ENCODE data around the gene C1orf105.
"Not testable (repeated sequence)": the region's sequence is repeated elsewhere in the genome, so short reads cannot be mapped to it uniquely, and the experiment has no call there.

C1orf105 gene

DNA sequence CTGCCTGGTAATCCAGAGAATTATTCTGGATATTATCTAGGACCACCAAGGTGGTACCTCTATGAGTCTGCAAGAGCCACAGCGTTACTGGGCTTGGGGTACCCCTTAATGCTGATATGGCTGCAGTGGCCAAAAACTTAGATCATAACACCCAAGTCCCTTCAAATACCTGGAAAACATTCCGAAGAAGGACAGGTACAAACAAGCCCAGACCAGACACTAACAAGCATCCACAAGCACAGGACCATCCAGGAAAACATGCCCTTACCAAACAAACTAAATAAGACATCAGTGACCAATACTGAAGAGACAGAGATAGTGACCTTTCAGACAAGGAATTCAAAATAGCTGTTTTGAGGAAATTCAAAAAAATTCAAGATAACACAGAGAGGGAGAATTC, 2.9 kb downstream of the C1orf105 start:
- no peak overlapping the region for H3K4me3 ChIP-seq (ENCODE audit: low read depth, low read length)

DNA sequence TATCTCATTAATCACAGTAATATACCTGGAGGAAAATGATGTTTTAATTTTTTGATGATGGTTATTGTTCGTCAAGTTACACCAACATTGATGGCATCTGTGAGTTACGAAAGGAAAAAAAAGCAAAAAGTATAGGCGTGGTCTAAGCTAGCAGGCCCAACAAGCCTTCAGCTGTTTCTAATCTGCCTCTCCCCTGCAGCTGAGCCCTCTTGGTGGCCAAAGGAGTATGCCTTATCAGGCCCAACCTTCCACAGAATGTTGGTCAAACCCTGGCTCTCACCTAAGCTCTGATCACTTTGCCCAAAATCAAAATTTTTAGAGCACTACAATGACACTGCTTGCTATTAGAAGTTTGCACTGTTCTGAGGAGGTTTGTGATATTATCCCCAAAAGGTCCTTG, 4.9 kb downstream of the C1orf105 start:
- no peak overlapping the region for H3K4me3 ChIP-seq (ENCODE audit: low read depth, low read length)

DNA sequence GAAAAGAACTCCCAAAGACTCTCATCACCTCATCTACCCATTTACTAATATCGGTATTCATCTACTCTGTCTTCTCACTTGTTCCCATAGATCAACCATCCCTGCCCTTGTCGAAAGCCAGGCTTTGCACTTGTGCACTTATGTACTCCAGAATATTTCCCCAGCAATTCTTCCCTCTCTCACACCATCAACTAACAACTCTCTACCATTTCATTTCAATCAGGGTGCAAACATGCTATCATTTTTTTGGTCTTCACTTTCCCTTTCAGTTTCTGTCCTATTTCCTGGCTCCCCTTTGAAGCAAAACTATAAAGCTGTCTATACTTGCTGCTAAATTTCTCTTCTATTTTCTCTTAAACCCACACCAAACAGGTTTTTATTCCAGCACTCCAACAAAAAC, 6.7 kb downstream of the C1orf105 start:
- no peak overlapping the region for H3K4me3 ChIP-seq (ENCODE audit: low read depth, low read length)

DNA sequence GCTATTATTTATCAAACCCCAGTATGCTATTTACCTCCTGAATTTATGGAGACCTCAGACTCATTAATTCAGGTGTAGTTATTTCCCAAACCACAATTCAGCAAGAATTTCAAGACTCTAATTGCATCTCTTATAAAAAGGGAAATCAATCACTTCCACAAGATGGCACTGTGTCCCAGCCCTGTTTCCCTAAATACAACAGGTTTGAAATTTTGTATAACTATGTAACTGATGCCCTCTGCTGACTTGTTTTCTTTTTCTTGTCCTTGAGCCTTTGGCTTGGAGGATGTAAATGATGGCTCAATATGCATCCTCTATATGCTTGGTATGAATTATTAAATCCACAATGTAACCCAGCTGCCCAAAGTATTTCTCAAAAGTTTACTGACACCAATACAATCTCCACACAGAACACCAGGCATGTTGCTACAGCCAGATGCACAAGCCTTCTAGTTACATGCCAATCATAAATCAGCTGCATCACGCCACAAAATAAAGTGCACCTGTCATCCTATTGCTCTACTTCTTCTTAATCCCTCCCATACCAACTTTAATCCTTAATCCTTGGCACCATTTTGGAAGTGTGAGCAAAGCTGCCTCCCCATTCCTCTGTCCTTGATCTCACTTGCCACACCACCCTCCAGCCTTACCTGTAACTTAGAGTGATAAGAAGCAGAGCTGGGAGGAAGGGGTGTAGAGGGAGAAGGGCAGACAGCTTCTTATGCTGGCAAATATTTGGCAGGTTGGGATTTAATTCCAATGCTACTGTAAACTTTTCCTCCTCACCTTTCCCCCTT, 9.0 kb downstream of the C1orf105 start:
- no peak overlapping the region for H3K4me3 ChIP-seq (ENCODE audit: low read depth, low read length)

DNA sequence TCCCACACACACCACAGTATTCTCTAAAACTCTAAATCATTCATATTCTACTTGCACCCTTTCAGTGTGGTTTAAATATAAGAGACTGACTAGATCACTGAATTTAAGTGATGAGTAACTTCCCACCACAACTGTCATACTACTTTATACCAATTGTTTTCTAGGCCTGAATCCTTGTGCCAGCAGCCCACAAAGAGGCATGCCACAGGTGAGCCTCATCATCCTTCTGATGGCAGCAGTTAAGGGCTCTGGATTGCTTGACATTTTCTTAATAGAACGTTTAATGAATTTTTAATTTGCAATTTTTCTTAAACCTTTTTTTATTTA, 9.6 kb downstream of the C1orf105 start:
- no peak overlapping the region for H3K4me3 ChIP-seq (ENCODE audit: low read depth, low read length)

DNA sequence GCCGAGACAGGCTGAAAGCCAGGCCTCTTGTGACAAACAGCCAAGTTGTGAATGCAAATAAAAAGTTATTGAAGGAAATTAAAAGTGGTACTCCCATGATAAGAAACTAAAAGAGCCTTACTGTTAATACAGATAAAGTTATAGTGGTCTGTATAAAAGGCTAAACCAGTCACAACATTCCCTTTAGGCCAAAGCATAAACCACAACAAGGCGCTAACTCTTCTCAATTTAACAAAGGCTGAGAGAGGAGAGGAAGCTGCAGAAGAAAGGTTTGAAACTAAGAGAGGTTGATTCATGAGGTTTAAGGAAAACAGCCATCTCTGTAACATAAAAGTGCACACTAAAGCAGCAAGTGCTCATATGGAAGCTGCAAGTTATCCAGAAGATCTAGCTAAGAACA, 10.7 kb downstream of the C1orf105 start:
- no peak overlapping the region for H3K4me3 ChIP-seq (ENCODE audit: low read depth, low read length)

DNA sequence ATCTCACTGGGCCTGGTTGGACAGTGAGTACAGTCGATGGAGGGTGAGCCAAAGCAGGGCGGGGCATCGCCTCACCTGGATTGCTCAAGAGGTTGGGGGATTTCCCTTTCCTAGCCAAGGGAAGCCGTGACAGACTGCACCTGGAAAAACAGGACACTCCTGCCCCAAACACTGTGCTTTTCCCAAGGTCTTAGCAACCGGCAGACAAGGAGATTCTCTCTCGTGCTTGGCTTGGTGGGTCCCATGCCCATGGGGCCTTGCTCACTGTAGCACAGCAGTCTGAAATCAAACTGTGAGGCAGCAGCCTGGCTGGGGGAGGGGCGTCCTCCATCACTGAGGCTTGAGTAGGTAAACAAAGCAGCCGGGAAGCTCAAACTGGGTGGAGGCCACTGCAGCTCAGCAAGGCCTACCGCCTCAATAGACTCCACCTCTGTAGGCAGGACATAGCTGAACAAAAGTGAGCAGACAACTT, 11.3 kb downstream of the C1orf105 start:
- H3K4me3 ChIP-seq (ENCODE audit: low read depth, low read length) = no peak overlapping the region

DNA sequence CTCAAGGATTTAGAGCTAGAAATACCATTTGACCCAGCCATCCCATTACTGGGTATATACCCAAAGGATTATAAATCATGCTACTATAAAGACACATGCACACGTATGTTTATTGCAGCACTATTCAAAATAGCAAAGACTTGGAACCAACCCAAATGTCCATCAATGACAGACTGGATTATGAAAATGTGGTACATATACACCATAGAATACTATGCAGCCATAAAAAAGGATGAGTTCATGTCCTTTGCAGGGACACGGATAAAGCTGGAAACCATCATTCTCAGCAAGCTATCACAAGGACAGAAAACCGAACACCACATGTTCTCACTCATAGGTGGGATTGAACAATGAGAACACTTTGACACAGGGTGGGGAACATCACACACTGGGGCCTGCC, 16.7 kb downstream of the C1orf105 start:
- H3K4me3 ChIP-seq (ENCODE audit: low read depth, low read length) = not testable (repeated sequence)

DNA sequence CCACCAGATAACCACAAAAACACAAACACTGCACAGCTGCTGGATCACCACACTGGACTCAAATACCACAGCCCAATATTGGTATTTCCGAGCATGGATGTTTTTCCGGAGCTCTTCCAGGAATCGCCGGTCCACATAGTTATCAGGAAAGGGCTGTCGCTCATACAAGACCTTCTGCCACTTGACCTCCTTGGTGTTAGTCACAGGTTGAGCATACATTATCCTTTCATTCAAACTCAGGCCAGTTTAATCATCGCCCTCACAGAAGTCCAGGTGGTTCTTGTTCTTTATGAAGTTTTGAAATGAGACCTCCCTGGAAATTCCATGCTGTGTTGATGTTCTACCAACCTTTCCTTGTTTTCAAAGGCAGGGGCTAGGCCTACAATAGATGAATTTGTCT, 21.9 kb downstream of the C1orf105 start:
- no peak overlapping the region for H3K4me3 ChIP-seq (ENCODE audit: low read depth, low read length)

DNA sequence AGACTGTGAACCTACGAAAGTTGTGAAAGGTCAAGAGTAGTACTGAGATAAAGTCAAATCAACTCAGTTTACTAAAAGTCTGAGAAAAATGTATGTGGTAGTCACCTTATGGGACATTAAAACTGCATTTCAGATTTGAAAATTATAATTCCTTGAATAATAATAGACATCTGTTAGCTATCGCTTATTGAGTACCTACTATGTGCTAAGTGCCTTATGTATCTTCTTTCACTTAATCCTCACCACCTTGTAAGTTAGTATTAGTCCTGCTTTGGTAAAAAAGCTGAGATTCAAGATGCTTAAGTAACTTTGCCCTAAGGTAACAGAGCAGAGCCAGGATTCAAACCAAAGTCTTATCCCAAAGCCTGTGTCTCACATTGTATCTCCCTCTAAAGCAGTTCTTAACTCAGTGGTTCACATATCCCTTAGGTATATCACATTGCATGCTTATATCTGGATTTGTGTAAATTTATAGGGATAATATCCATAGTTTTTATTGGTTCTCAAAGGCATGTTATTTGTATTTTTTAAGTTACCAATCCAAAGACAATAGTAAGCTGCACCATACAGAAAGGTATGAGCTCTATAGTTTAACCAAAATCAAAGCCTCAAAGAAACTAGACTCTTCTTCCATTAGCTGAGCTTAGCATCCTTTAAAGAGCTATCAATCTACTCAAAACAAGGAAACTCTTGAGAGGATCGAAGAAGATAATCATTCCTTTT, 22.5 kb downstream of the C1orf105 start:
- peak overlapping the region; percentile 78 for H3K4me3 ChIP-seq (ENCODE audit: low read depth, low read length)

DNA sequence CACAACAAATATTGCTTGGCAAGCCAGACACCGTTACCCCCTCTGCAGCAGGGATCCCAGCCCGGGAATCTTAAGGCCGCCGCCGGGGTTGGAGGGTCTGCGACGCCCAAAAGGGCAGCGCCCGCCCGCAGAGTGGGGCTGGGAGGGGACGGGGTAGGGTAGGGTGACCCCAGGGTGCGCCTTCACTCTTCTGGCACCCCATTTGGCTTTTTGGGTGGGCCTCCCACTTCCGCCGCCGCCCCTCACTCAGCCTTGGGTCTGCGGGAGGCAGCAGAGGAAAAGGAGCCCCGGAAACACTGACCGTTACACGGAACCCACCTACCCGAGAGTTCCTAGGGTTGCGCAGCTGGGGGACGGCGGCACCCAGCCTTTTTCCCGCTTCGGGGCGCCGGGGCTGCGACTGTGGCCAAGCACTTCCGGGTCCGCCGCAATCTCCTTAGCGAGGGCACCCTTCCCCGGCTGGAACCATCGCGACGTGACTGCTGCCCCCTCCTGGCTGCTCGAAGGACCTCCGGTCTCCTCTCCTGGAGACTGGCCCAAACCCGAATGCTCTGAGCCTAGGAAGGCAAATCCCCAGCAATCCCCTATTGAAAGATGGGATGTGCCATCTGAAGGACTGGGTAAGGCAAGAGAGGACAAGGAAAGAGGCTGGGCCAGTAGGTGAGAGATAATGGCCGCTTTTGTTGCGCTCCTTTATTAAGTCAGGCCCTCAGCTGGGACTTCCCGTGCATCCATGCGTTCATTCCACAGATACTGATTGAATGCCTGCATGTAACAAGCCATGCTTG, 23.4 kb downstream of the C1orf105 start, which contains the start of gene PIGC:
Gene PIGC (minus strand): TSS at position 404 of the 788 bp plus-strand sequence. CDS start 1,447 bp downstream, outside the sequence.
- H3K4me3 ChIP-seq (ENCODE audit: low read depth, low read length) = peak within 1 kb of the TSS; percentile 78

DNA sequence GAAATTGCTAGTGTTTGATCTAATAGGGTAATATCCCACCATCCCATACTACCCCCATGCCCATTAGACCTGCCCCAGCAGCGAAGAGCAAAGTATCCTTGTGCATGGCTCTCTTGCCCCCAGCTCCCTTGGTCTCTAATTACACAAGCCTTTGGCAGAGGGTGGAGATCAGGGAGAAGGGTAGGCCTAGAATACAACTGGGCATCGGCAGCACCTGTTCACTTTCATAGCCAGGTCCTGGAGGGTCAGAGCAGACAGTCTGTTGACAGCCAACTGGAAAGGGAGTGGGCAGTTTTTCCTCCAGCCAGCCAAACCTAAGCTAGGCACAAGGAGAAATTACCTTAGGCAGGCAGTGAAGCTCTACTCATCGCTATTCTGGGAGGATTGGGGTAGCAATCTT, 26.1 kb downstream of the C1orf105 start:
- H3K4me3 ChIP-seq (ENCODE audit: low read depth, low read length) = no peak overlapping the region

DNA sequence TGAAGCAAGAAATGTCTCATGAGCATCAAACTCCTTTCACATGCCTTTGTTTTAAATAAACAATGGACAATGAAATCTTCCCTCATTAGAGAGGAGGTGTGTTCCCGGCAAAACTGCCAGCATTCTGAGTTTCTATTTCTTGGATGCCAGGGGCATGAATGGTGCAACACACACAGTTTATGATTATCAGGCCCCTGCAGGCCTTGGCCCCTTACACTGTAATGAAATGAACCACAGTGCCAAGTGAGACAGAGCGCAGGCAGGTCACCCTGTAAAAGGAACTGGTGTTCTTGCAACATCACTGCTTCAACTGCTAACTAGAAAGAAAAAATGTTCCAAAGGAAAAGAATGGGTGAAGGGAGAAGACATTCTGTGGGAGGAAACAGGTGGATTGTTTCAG, 27.2 kb downstream of the C1orf105 start:
- no peak overlapping the region for H3K4me3 ChIP-seq (ENCODE audit: low read depth, low read length)

DNA sequence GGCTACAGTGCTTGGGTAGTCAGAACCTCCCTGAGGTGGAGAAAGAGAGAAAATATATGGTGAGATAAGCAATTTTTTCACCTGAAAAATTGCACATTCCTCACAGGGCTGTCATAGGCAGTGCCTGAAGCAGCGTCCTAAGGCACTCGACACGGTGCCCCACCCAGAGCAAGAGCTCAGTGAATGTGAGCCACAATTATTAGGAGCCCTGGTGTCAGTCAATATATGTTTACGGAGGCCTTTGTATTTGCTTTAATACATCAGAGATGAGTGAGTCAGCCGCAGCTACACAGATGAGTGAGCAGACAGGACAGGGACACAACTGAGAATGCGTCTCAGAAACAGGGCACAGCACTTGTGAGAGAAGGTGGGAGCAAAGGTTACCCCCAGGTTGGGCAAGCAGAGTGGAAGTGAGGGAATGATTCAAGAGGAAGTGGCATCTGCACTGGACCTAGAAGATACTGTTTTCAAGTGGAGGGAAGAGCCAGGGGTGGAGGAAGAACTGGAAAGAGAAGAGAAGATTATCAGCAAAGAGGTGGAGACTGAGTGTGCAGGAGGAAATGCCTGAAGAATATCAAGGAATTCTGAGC, 28.6 kb downstream of the C1orf105 start:
- H3K4me3 ChIP-seq (ENCODE audit: low read depth, low read length) = no peak overlapping the region

DNA sequence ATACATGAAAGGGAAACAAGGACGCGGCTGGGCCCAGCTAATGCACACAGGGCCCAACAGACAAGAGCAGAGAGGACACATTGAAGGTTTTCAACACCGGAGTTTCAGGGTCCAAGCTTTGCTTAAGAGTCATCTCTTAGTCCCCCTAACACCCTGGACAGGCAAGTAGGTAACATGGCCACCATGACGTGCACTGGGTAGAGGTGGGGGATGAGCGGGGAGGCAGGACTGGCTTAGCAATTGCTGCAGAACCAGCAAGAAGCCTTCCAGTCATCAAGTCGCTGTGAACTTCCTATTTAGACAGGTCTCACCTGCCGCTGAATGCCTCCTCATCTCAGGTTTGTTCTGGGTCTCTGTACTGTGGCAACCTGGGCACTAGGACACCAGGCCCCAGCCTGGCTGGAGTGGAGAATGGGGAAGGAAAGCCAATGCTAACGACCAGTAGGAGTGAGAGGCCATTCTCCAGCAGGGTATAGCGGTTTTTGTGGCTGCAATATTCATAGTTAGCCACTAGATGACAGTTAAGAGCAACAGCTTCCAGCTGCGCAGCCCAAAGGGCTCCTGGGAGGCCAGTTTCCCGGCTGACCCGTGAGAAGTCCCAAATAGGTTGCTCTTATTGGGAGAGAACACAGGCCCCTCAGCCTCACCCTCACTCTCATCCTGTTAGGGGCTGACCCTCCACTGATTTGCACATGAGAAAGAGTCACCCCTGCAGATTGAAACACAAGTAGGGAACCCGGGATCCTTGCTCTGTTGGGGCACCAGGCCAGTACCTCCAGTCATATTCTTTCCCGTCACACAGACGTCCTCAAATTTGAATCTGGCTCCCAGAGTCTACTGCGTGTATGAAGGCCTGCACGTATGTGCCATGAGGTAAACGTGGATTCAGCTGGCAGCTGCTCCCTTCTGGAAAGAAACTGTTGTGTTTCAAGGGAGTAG, 29.4 kb downstream of the C1orf105 start:
- no peak overlapping the region for H3K4me3 ChIP-seq (ENCODE audit: low read depth, low read length)

DNA sequence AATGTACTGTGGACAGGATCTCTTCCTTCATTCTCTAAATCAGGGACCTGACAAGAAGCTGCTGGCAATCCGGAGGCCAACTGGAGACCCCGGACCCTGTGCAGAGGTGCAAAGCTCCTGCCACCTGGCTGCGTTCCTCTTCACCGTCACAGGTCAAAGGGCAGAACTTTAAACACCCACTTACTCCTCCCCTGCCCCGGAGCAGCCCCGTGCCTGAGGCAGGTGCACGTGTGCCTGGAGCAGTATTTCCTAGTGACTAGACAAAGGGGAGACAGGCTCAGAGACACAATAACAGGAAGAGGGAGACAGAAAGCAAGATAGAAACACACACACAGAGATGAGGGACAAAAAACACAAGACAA, 30.0 kb downstream of the C1orf105 start:
- H3K4me3 ChIP-seq (ENCODE audit: low read depth, low read length) = no peak overlapping the region

DNA sequence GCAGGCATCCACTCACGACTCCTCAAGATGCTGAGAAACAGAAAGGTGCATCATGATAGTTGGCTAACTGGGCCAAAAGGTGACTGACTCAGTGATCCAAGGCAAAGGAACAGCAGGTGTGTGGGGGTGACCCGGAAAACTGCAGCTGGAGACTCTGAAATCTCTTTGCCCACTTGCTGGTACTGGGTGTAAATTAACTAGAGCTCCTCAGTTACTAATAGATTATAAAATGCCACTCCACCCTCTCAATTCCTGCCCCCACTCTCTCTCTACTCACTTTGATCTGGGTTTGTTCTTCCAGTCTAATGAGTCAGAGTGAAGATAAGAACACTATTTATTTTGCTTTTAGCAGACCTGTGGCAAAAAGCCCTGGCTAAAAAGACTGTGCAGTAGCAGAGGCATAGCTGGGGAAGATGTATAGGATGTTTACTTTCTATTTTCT, 30.5 kb downstream of the C1orf105 start:
- no peak overlapping the region for H3K4me3 ChIP-seq (ENCODE audit: low read depth, low read length)

DNA sequence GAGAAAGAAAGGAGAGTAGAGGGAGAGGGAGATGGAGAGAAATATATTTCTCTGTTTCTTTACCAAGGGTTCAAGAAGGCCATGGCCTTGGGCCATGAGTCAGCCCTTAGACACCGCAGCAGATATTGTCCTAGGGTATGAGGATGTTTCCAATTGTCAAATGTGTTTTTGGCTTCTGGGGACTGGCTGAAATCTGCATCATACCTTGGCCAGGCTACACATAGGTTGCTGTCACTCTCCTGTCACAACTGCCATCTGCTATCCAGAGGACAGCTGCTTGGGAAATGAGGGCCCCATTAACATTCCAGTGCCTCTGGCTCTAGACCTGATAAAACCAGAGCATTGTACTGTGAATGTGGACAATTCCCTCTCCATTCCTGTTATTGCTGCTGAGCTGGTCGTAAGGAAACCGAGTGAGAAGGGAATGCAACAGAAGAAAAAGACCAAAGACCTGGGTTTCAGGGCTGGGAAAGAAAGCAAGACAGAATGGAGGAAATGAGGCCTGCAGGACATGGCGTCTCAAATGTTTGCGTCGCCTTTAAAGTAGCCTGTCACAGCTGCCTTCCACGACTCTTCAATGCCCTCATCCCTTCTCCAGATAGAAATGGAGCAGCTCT, 32.2 kb downstream of the C1orf105 start:
- no peak overlapping the region for H3K4me3 ChIP-seq (ENCODE audit: low read depth, low read length)

DNA sequence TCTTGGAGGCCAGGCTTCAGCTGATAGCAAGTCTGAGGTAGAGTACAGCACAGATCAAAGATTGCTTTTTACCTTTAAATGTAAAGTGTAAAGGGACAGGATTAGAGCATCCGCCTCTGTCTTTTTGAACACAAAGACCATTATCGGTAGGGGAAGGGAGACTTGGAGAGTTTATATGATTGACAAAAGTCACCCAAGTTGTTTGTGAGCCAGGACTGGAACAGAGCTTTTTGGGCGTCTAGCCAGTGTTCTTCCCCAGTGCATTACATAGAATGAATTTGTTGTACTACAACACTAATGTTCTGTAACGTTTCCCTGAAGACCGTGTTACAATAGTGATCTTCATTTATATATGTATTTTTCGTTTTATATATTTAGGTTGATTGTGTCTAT, 32.7 kb downstream of the C1orf105 start:
- H3K4me3 ChIP-seq (ENCODE audit: low read depth, low read length) = no peak overlapping the region

DNA sequence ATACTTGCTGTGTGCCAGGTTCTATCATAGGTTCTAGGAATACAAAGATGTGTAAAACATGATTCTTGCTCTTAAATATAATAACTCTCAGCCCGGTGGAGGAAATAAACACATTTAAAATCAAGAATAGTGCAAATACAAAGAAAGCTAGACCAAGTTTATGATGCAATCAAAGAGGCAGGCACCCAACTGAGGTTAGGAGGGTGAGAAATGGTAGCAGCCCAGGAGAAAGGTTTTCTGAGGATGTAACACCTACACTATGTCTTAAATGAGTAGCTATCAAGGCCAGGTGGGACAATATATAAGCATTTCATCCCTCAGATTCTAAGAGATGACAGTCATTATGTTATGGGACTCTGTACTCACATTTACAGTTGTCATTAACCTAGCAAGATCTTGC, 33.1 kb downstream of the C1orf105 start:
- H3K4me3 ChIP-seq (ENCODE audit: low read depth, low read length) = no peak overlapping the region

All from iPS-11a (cell line).